ENCODE results near the gene IL6. TPM values are rescaled to one million over a fixed set of nuclear protein-coding genes. Genes with fewer than 3 reads are reported as not detected.
"Not testable (repeated sequence)": the region's sequence is repeated elsewhere in the genome, so short reads cannot be mapped to it uniquely, and the experiment has no call there.

IL6 gene
- total and polyA plus RNA-seq, 9 of the 15 experiments (the other 6 are each of a cell fraction or from before 2014, with no cell fraction given): 0.76 to 2.9 (median 1.5) TPM

GRCh38 chr7:22703107-22703855 is 23.7 kb upstream of the IL6 start (continued):
- not testable (repeated sequence) for TF ChIP-seq ID3 (CRISPR knock-in tag; IDR thresholded peaks at IDR 0.05)
- TF ChIP-seq ID3 (tag; IDR thresholded peaks at IDR 0.05) (peak; percentile 70; the same call in 1 of the 2 replicates), ATF7 (IDR thresholded peaks at IDR 0.05) (peak; percentile 55; the same call in 1 of the 2 replicates)

GRCh38 chr7:22703978-22704610 is 22.9 kb upstream of the IL6 start:
- POLR2A ChIA-PET: interaction anchor here (0.6 to 1.6 kb wide), 2 partner anchors 14 to 20 kb away, joined by 3 to 7 read pairs; no protein-coding TSS in a partner anchor
- Histone ChIP-seq H3K4me3 (peak overlapping the region; percentile 52), H3K4me1 (replicated peaks in 1 of 2; ENCODE audit: control insufficient read depth in 2 of 2, insufficient read depth in 2 of 2, low read length in 2 of 2) (peaks cover 9 to 18% of the 10 kb centered on the region in 2 experiments), H3K27ac (ENCODE audit: extremely low read depth, low read depth, low read length) (peak overlapping the region; percentile 92), H3K79me2 (ENCODE audit: control insufficient read depth, insufficient read depth, low read length) (peaks cover 79% of the 10 kb centered on the region), H3K4me2 (ENCODE audit: insufficient read depth, low read length) (peak overlapping the region; percentile 86), H2AFZ (ENCODE audit: low read depth, low read length) (peak overlapping the region; percentile 63), H3K9ac (ENCODE audit: insufficient read depth in 1 of 2, low read depth in 2 of 2, low read length in 2 of 2) (peak overlapping the region; percentile 81 to 92)
- H3K36me3 ChIP-seq (ENCODE audit: control insufficient read depth, insufficient read depth, low read length); H3K9me1 ChIP-seq (ENCODE audit: control insufficient read depth, insufficient read depth, low read length); CTCF ChIA-PET (ENCODE audit: low intra/inter-chr PET ratio); H3K9me3 ChIP-seq (replicated peaks; ENCODE audit: control insufficient read depth, insufficient read depth, low read depth, low read length); in situ Hi-C loops (cut with MboI); FAIRE-seq; H4K20me1 ChIP-seq (replicated peaks; ENCODE audit: control insufficient read depth, insufficient read depth, low read length); H3K27me3 ChIP-seq (ENCODE audit: control insufficient read depth in 2 of 2, insufficient read depth in 2 of 2, low read length in 2 of 2); TF ChIP-seq ZNF740 (tag; IDR thresholded peaks at IDR 0.05): not testable (repeated sequence)
- intact Hi-C loops (cut with micrococcal nuclease): loop anchor here (1.0 to 5.0 kb wide), 4 partner anchors 22 to 768 kb away; partner anchors contain the start of gene IGF2BP3
- BruUV-seq (replicated peaks): TSS peak; percentile 53
- peak in 1 of 4 experiments; percentile 55 for DNase-seq (ENCODE audit: extremely low read depth in 1 of 4, low spot score in 3 of 4)
- 0% methylated on average over 14 of the region's 17 CpGs for WGBS (ENCODE audit: insufficient coverage, low coverage, missing lambda C conversion rate)
- peak; percentile 9; the same call in 2 of the 3 replicates for ATAC-seq
- peak; percentile 61; the same call in 1 of the 2 replicates for TF ChIP-seq OTX1 (CRISPR knock-in tag; IDR thresholded peaks at IDR 0.05)
- peak in 1 of 2 experiments; percentile 13; a peak in 1 of 4 replicates for TF ChIP-seq MNT (conservative IDR thresholded peaks at IDR 0.05)
- 0 out of 2 replicates have a peak, but pooled peaks have one; percentile 13 for TF ChIP-seq ZNF740 (CRISPR knock-in tag; IDR thresholded peaks at IDR 0.05)
- TF ChIP-seq POLR2B (IDR thresholded peaks at IDR 0.05; ENCODE audit: low read depth, partially characterized antibody): peak; percentile 10
- TF ChIP-seq TAL1 (IDR thresholded peaks at IDR 0.05): 0 out of 2 replicates have a peak, but pooled peaks have one; percentile 4
- peak; percentile 80 for TF ChIP-seq NR2C1 (IDR thresholded peaks at IDR 0.05)
- TF ChIP-seq NR2C1 (tag; IDR thresholded peaks at IDR 0.05): peak; percentile 80
- TF ChIP-seq HBP1 (CRISPR knock-in tag; IDR thresholded peaks at IDR 0.05): peak; percentile 85; the same call in 1 of the 2 replicates
- peak; percentile 46 for TF ChIP-seq NFRKB (IDR thresholded peaks at IDR 0.05; ENCODE audit: low read depth)
- 0 out of 2 replicates have a peak, but pooled peaks have one; percentile 8 for TF ChIP-seq TCF3 (CRISPR knock-in tag; IDR thresholded peaks at IDR 0.05)
- TF ChIP-seq SOX6 (IDR thresholded peaks at IDR 0.05): 0 out of 2 replicates have a peak, but pooled peaks have one; percentile 6
